Measurements from ENCODE around the gene STK32B.

The STK32B gene

DNA sequence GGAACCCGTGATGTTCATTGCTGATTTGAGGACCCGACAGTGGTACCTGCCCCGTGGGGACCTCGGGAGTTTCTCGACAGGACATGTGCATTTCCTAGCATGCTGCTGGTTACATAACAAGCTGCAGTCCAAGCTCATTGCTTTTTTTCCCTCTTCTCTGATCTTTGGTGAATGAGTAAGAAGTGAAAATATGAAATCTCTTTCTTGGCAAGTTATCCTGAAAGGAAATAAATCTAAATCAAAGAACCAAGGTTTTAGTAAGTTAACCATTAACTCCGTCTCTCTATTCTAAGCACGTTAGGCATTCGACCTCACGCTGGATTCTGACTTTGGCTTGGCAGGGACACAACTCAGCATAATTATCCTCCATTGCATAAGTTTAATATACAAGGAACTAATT, 86.6 kb downstream of the STK32B start:
- DNase-seq (ENCODE audit: low read depth) = peak; percentile 53
- no peak overlapping the region for H3K4me3 ChIP-seq (ENCODE audit: low read length)
- TF ChIP-seq, protein P1, sequence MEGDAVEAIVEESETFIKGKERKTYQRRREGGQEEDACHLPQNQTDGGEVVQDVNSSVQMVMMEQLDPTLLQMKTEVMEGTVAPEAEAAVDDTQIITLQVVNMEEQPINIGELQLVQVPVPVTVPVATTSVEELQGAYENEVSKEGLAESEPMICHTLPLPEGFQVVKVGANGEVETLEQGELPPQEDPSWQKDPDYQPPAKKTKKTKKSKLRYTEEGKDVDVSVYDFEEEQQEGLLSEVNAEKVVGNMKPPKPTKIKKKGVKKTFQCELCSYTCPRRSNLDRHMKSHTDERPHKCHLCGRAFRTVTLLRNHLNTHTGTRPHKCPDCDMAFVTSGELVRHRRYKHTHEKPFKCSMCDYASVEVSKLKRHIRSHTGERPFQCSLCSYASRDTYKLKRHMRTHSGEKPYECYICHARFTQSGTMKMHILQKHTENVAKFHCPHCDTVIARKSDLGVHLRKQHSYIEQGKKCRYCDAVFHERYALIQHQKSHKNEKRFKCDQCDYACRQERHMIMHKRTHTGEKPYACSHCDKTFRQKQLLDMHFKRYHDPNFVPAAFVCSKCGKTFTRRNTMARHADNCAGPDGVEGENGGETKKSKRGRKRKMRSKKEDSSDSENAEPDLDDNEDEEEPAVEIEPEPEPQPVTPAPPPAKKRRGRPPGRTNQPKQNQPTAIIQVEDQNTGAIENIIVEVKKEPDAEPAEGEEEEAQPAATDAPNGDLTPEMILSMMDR (conservative IDR thresholded peaks at IDR 0.05; ENCODE audit: low read depth, low read length) = no peak

DNA sequence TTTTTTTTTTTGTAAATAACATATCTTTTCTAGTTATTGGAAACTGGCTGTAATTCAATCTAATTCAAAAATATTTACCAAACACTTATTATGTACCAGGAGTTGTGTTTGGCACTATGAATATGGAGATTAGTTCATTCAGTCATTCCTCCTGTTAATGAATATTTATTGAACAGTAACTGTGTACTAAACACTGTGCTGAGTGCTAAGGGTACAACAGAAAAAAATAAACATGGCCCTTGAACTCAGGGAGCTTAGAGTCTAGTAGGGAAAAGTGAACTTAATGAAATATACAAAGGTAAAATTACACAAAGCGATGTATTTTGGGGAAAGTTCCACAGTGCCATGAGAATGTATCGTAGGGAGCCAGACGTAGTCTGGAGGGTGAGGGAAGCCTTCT, 87.1 kb downstream of the STK32B start:
- TF ChIP-seq, protein P1 (conservative IDR thresholded peaks at IDR 0.05; ENCODE audit: low read depth, low read length) = no peak
- no peak overlapping the region for H3K4me3 ChIP-seq (ENCODE audit: low read length)
- DNase-seq (ENCODE audit: low read depth) = no peak

DNA sequence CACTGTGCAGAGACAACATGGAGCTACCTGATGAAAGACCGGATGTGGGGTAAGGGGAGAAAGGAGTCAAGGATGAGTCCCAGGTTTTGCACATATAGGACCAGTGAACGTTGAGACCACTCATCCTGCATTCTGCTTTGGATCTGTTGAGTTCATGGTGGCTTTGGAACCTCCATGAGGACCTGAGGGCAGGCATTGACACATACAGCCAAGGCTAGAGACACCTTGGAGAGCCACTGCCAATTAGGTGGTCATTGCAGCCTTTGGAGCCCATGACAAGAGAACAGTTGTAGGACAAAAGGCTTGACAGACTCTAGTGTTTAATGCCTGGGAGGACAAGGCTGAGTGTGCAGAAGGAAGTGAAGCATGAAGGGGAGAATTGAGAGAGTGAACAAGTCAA, 87.9 kb downstream of the STK32B start:
- TF ChIP-seq, protein P1 (conservative IDR thresholded peaks at IDR 0.05; ENCODE audit: low read depth, low read length) = no peak
- DNase-seq (ENCODE audit: low read depth) = no peak
- no peak overlapping the region for H3K4me3 ChIP-seq (ENCODE audit: low read length)

DNA sequence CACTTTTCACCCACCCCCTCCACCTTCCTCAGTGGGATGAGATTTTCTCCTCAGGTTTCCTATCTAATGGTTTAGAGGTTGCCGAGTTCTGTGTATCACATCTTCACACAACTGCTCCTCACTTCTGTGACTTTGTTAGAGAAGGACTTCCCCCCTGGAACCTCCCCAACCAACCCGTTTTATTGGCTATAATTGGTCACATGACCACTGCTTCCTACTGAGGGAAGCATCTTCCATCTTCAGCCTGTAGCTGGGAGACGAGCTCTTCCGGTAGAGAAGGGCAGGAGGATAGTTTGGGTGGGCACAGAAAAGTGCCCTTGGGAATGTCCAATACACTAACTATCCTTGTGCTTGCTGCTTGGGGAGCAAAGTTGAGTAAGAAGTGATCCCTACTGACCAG, 90.5 kb downstream of the STK32B start:
- TF ChIP-seq, protein P1 (conservative IDR thresholded peaks at IDR 0.05; ENCODE audit: low read depth, low read length) = no peak
- H3K4me3 ChIP-seq (ENCODE audit: low read length) = no peak overlapping the region
- no peak for DNase-seq (ENCODE audit: low read depth)

DNA sequence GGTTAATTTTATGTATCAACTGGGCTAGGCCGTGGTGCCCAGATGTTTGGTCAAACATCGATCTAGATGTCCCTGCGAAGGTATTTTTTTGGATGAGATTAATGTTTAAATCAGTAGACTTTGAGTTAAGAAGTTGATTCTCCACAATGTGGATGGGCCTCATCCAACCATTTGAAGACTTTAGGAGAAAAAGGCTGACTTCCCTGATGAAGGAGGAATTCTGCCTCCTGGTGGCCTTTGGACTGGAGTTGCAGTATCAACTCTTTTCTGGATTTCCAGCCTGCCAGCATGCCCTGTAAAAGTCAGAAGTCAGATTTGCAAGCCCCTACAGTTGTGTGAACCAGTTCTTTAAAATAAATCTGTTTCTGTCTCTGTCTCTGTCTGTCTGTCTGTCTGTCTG, 91.4 kb downstream of the STK32B start:
- no peak overlapping the region for H3K4me3 ChIP-seq (ENCODE audit: low read length)
- TF ChIP-seq, protein P1 (conservative IDR thresholded peaks at IDR 0.05; ENCODE audit: low read depth, low read length) = peak; percentile 75
- no peak for DNase-seq (ENCODE audit: low read depth)

DNA sequence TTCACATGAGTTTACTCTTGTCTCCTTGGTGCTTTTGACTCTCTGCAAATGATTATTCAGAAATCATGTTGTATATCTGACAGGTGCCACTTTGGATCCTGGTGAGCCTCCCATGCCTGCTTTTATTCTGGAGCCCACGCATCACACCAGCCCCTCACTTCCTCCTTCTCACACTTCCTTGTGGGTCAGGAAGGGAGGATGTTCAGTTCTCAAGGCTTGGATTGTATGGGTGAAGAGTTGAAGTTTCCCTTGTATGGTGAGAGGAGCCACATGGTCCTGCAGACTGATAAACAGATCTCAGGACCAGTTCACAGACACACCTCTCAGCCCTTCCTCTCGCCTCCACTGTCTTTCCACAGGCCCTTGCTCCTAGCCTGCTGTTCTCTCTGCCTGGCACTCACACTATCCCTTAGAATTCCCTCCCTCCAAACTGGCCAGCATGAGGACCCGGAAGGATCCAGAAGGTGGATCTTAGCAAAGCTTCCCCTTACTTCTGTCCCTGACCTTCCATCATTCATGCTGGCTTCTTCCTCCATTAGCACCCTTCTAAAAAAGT, 92.1 kb downstream of the STK32B start:
- no peak for DNase-seq (ENCODE audit: low read depth)
- TF ChIP-seq, protein P1 (conservative IDR thresholded peaks at IDR 0.05; ENCODE audit: low read depth, low read length) = no peak
- no peak overlapping the region for H3K4me3 ChIP-seq (ENCODE audit: low read length)

DNA sequence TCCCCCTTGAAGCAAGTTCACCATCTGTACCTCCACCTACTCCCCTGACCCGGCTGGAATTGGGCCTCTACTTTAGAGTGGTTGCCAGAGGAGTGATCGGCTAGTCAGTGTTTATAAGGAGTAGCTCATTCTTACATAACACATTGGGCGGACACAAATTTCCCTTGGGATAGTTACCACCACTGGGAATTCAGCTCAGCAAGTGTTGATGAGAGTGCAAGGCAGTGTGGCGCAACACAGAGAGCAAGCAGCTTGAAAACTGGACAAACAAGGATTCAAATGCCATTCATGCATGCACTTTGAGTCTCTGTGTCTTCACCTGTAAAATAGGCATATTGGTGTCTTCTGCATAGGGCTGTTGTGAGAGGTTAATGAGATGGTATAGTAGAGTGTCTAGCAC, 92.7 kb downstream of the STK32B start:
- TF ChIP-seq, protein P1 (conservative IDR thresholded peaks at IDR 0.05; ENCODE audit: low read depth, low read length) = no peak
- H3K4me3 ChIP-seq (ENCODE audit: low read length) = no peak overlapping the region
- DNase-seq (ENCODE audit: low read depth) = no peak
